Measurements from ENCODE around the gene CD81.

- TF ChIP-seq CTCF (conservative IDR thresholded peaks at IDR 0.05; ENCODE audit: low read depth, low read length): no peak
- TF ChIP-seq EZH2 (IDR thresholded peaks at IDR 0.05; ENCODE audit: borderline replicate concordance, low read depth, low read length, poor library complexity, severe bottlenecking): no peak
Measured at GRCh38 chr11:2367266-2368160, 9.6 kb upstream of the CD81 start.

Measured in A673 (cell line).